ENCODE data around the gene UBAC2.

Gene UBAC2

GRCh38 chr13:99200432-99201167, at the start of gene UBAC2:
Gene UBAC2 (plus strand): TSS chr13:99200854. CDS start chr13:99200909, 55 bp downstream.
- peak within 1 kb of the TSS; percentile 81 for H3K27ac ChIP-seq
- in situ Hi-C loops (cut with HindIII; ENCODE audit: low pct_ligation_motif_present, low sequenced_read_pairs), result no loop called here
- no peaks in the 10 kb centered on the region for H3K36me3 ChIP-seq (replicated peaks)
- H3K27me3 ChIP-seq (replicated peaks), result no peaks in the 10 kb centered on the region
- DNase-seq, result peak; percentile 82
- TF ChIP-seq CTCF (IDR thresholded peaks at IDR 0.05; ENCODE audit: low read depth, low read length, missing control alignments), result peak; percentile 5
- peak within 1 kb of the TSS; percentile 94 for H3K4me3 ChIP-seq (ENCODE audit: low read depth, low read length)

- no peak overlapping the region for H3K4me3 ChIP-seq (ENCODE audit: low read depth, low read length)
- in situ Hi-C loops (cut with HindIII; ENCODE audit: low pct_ligation_motif_present, low sequenced_read_pairs), result no loop called here
- no peak for TF ChIP-seq CTCF (IDR thresholded peaks at IDR 0.05; ENCODE audit: low read depth, low read length, missing control alignments)
- H3K27me3 ChIP-seq (replicated peaks), result no peaks in the 10 kb centered on the region
- H3K36me3 ChIP-seq (replicated peaks), result no peaks in the 10 kb centered on the region
- DNase-seq, result peak; percentile 80
- peak overlapping the region; percentile 44 for H3K27ac ChIP-seq
Measured at GRCh38 chr13:99151516-99151915, 49.1 kb upstream of the UBAC2 start.

- Histone ChIP-seq H3K27me3 (replicated peaks) (no peaks in the 10 kb centered on the region), H3K27ac (no peak overlapping the region), H3K36me3 (replicated peaks) (no peaks in the 10 kb centered on the region), H3K4me3 (ENCODE audit: low read depth, low read length) (no peak overlapping the region)
- DNase-seq, result no peak
- TF ChIP-seq CTCF (IDR thresholded peaks at IDR 0.05; ENCODE audit: low read depth, low read length, missing control alignments), result no peak
- in situ Hi-C loops (cut with HindIII; ENCODE audit: low pct_ligation_motif_present, low sequenced_read_pairs), result no loop called here
Measured at GRCh38 chr13:99153219-99153618, 47.4 kb upstream of the UBAC2 start.

- no peak overlapping the region for H3K27ac ChIP-seq
- H3K36me3 ChIP-seq (replicated peaks), result no peaks in the 10 kb centered on the region
- in situ Hi-C loops (cut with HindIII; ENCODE audit: low pct_ligation_motif_present, low sequenced_read_pairs), result no loop called here
- H3K4me3 ChIP-seq (ENCODE audit: low read depth, low read length), result no peak overlapping the region
- no peaks in the 10 kb centered on the region for H3K27me3 ChIP-seq (replicated peaks)
- DNase-seq, result no peak
- no peak for TF ChIP-seq CTCF (IDR thresholded peaks at IDR 0.05; ENCODE audit: low read depth, low read length, missing control alignments)
Measured at GRCh38 chr13:99154064-99154463, 46.6 kb upstream of the UBAC2 start.

DNA sequence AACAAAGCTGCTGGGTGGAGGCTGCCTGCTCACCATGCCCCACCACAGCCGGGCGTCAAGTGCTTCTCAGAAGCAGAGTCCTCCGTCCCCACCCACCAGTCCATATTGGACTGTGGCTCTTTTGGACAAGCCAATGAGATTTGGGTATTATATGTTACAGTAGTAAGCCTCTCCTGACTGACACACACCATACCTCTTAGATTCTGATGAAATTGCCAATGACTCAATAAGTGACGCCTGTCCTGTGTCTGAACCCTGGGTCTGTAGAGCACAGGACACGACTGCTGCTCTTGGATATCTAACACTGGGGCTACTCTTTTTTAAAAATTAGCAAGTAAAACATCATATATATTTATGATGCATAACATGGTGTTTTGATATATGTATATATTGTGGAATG, 44.8 kb upstream of the UBAC2 start:
- no peak overlapping the region for H3K4me3 ChIP-seq (ENCODE audit: low read depth, low read length)
- no peak for DNase-seq
- TF ChIP-seq CTCF (IDR thresholded peaks at IDR 0.05; ENCODE audit: low read depth, low read length, missing control alignments), result no peak
- no peaks in the 10 kb centered on the region for H3K36me3 ChIP-seq (replicated peaks)
- in situ Hi-C loops (cut with HindIII; ENCODE audit: low pct_ligation_motif_present, low sequenced_read_pairs), result no loop called here
- H3K27ac ChIP-seq, result no peak overlapping the region
- H3K27me3 ChIP-seq (replicated peaks), result no peaks in the 10 kb centered on the region

DNA sequence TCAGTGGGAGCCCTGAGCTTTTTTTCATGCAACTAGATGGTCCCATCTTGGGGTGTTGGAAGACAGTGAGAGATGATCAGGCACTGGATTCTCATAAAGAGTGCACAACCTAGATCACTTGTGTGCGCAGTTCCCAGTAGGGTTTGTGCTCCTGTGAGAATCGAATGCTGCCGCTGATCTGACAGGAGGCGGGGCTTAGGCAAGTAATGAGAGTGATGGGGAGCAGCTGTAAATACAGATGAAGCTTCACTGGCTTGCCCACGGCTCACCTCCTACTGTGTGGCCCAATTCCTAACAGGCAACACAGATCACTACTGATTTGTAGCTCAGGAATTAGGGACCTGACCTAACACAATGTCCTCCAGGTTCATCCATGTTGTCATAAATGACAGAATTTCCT, 43.6 kb upstream of the UBAC2 start:
- no peak overlapping the region for H3K27ac ChIP-seq
- H3K4me3 ChIP-seq (ENCODE audit: low read depth, low read length), result no peak overlapping the region
- no peak for TF ChIP-seq CTCF (IDR thresholded peaks at IDR 0.05; ENCODE audit: low read depth, low read length, missing control alignments)
- H3K27me3 ChIP-seq (replicated peaks), result no peaks in the 10 kb centered on the region
- no peak for DNase-seq
- no peaks in the 10 kb centered on the region for H3K36me3 ChIP-seq (replicated peaks)
- in situ Hi-C loops (cut with HindIII; ENCODE audit: low pct_ligation_motif_present, low sequenced_read_pairs), result no loop called here
